Stimulated activated CD8-positive, alpha-beta memory T cell treated with anti-CD3 and anti-CD28 coated beads, Interleukin-7, amount 100 ng/mL, for 1 hour (primary cell): ENCODE data around the gene VWA3B.
"Not testable (repeated sequence)": the region's sequence is repeated elsewhere in the genome, so short reads cannot be mapped to it uniquely, and the experiment has no call there.

Experiments used
- DNase-seq, 2 donors: peaks; one replicate each; pipeline ENCODE4 v3.0.0-alpha.2; 2020; ENCODE audit warnings: low read depth in 2 of 2

Gene VWA3B

DNA sequence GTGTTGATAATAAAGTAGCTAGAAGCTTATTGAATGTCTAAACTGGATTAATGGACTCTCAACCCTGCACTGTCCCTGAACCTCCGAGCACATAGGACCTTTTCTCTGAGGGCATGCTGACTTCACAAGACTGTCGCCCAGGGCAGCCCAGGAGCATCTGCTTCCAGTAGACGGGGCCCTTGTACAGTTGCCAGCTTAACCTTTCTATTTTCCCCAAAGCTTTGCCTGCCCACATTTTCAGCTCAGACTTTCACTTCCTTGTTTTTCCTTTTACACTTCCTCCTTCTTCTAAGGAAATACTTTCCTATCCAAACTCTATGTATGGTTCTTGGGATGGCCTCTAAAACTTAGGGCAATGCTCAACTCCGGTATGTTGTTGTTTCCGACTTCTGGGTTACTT lies 1.3 kb downstream of the VWA3B start:
- no peak for DNase-seq

DNA sequence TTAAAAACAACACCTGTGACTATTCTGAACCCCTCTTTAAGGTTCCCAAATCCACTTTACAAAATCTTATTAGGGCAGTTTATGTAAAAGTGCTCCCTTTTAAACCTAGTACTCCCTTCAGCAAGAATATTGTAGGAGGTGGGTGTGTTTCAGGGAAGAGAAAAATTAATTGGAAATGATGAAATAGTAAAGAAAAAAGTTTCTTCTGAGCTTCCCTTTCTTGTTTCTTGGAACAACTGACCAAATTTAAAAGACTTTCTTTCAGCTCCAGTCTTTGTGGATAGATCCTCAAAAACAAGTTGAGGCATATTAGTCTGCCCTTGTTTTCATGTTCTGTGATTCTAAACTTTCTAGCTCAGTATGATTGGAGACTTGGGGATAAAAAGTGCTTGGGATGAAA lies 3.0 kb downstream of the VWA3B start:
- no peak for DNase-seq

DNA sequence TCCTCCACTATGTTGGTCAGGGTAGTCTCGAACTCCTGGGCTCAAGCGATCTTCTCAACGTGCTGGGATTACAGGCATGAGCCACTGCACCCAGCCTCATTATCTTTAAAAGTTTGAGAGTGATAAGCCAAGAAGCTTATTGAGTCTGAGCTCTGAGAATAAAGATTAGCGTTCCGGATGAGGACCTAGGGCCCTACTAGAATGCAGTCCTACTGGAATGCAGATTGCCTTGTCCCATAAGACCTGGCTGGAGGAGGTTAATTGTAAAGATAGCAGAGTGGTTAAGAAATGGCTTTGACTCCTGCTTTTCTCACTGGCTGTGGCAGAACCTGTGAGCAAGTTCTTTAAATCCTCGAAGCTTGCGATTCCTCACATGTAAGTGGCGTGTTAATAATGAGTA lies 4.0 kb downstream of the VWA3B start:
- DNase-seq, result no peak

DNA sequence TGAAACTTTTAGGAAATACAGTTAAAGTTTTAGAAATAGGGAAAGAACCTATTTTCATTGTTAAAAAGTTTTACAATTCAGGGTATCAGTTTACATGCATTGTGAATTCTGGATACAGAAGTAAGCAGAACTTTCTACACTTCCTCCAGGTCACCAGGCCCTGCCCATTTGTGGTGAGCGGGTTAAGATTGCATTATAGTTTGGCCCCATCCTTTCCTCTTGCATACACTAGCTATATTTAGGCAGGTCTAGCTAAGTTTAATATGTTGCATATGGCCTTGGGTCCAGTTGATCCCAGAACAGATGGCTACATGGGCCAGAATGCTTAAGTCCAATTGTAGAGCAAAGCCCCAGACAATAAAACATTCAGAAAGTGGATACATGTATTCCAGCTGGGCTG lies 4.8 kb downstream of the VWA3B start:
- DNase-seq, result no peak

DNA sequence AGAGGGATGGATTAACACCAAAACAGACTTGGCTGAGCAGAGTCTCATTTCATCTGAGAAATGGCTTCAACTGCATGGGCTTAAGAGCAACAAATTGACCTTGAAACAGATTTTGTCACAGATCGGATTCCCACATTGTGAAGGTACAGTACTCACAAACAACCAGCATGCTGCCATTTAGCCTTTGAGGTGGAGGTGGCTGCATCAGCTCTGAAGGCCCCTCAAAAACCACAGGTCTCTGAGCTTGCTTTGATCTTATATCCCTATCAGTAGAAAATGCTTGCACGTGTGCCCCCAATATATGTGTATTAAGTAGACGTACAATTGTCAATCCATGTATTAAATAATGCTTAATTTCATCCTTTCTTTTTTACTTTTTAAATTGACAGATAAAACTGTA lies 6.2 kb downstream of the VWA3B start:
- no peak for DNase-seq

DNA sequence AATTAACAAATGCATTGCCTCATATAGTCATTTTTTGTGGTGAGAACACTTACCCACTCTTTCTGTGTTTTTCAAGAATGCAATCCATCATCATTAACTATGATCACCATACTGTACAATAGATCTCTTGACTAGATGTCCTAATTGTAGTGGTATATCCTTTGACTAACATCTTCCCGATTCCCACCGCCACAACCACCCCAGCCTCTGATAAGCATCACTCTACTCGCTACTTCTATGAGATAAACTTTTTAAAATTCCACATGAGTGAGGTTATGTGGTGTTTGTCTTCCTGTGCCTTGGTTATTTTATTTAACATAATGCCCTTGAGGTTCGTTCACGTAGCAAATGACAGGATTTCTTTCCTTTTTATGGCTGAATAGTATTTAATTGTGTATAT lies 6.6 kb downstream of the VWA3B start:
- DNase-seq, result no peak

DNA sequence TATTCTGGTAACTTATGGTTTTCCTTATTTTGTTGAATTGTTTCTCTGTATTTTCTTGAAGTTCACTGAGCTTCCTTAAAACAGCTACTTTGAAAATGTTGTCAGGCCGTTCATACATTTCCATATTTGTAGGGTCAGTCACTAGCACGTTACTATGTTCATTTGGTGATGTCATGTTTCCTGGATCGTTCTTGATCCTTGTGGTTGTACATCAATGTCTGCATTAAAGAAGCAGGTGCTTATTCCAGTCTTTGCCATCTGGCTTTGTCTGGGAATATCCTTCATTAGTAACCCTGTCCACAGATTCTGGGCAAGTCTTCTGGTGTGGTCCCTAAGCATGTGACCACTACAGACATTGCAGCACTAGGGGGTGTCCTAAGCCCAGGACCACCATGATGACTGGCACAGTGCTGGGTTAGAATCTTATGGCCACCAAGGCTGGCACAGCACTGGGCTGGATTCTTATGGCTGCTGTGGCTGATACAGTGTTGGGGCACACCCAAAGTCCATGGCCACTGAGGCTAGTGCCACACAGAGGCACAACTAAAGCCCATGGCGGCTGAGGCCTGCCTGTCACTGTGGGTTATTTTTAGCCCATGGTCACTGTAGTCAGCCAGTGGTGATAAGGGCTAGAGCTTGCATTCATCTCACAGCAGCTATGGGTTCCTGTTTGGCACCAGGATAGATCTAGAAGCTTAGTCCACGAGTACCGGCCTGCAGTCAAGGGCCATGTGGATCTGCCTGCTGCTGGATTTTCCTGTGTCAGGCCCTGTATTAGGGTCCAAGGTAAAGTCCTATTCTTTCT lies 13.2 kb downstream of the VWA3B start:
- no peak for DNase-seq

DNA sequence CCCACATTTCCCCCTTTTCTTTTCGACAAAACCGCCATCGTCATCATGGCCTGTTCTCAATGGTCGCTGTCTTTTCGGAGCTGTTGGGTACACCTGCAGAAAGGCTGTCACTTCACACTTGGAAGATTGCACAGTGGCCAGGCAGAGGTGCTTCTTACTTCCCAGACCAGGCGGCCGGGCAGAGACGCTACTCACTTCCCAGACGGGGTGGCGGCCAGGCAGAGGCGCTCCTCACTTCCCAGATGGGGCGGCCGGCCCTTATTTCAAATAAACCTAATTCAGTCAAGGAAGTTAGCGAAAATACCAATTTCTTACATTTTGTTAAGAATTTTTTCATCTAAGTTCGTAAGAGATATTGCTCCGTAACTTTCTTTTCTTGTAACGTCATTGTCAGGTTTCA lies 15.3 kb downstream of the VWA3B start:
- not testable (repeated sequence) for DNase-seq

DNA sequence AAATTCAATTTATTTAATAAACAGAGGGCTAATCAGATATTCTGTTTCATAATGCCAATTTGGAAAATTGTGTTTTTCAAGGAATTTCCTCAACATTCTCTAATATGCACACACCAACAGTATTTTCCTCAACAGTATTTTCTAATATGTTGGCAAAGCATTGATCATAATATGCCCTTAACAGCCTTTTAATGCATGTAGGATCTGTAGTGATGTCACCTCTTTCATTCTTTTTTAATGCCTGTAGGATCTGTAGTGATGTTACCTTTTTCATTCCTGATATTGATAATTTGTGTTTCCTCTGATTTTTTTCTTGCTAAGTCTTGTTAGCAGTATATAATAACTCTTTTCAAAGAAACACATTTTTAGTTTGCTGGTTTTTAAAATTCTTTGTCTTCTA lies 15.9 kb downstream of the VWA3B start:
- DNase-seq, result no peak

DNA sequence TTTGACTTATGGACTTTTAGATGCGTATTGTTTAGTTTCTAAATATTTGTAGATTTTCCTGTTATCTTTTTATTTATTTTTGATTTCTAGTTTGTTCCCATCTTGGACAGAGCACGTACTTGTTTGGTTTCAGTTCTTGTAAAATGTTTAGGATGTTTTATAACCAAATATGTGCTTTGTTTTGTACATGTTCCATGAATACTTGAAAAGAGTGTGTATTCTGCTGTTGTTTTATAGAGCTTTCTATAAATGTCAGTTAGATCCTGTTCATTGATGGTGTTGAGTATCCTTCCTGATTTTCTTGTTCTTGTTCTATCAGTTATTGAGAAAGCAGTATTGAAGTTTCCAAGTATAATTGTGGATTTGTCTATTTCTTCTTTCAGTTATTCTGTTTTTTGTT lies 21.1 kb downstream of the VWA3B start:
- DNase-seq, result no peak

DNA sequence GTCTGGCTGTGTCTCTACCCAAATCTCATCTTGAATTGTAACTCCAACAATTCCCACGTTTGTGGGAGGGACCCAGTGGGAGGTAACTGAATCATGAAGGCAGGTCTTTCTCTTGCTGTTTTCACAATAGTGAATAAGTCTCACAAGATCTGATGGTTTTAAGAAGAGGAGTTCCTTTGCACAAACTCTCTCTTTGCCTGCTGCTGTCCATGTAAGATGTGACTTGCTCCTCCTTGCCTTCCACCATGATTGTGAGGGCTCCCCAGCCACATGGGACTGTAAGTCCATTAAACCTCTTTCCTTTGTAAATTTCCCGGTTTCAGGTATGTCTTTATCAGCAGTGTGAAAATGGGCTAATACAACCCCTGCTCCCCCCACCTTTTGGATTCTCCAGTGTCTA lies 23.8 kb downstream of the VWA3B start:
- no peak for DNase-seq

DNA sequence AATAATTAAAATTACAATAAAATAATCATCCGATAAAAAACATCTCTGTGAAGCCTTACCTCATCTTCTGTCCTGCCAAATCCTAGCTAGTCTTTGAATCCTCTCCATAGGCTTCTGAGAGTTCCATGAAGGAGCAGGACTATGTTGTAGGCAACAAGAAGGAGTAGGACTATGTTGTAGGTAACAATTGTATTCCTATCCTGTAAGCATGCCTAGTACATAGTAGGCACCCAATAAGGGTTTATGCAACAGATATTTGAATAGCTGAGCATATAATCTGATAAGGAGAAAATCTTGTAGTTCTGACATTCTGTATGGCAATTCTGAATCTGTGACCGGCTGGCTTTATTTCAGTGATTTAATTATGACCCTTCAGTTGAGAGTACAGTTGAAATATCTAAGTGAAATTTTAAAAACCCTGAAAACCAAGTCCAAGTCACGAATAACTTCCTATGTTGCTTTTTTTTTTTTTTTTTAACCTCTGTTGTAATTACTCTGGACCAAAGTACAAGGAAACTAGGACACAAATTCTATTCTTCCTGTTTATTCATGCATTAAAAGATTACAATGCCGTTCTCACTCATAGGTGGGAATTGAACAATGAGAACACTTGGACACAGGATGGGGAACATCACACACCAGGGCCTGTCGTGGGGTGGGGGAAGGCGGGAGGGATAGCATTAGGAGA lies 27.8 kb downstream of the VWA3B start:
- no peak for DNase-seq

DNA sequence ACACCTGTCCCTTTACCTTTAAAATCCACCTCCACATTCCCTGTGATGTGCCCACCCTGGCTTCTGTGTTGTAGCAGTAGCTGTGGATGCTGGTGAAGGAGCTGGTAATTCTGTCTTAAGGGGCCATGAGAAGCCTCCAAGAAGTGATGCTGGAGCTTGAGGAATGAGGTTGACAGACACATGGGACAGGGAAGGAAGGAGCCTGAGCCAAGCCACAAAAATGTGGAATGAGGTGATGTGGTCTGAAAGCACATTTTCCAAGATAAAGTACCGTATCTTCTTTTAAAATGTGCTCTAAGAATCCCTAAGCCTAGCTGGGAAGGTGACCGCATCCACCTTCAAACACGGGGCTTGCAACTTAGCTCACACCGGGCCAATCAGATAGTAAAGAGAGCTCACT lies 31.2 kb downstream of the VWA3B start:
- DNase-seq, result no peak

DNA sequence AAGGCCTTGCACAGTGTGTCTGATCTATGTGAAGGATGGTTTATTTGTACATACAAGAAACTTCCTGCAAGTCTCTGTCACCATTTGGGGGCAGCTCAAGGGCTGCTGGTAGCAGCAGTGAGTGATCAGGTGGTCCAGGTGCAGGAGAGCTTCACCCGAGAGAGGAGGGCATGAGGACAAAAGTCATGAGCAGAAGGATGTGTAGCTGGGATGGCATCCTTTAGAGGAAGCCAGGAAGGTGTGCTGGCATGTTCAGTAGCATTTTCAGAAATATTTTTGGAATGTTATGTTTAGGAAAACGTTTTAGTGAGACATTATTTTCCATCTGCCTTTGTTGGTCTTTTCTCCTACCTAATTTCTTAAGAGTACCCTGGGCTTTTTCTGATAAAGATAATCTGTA lies 31.9 kb downstream of the VWA3B start:
- DNase-seq, result no peak

DNA sequence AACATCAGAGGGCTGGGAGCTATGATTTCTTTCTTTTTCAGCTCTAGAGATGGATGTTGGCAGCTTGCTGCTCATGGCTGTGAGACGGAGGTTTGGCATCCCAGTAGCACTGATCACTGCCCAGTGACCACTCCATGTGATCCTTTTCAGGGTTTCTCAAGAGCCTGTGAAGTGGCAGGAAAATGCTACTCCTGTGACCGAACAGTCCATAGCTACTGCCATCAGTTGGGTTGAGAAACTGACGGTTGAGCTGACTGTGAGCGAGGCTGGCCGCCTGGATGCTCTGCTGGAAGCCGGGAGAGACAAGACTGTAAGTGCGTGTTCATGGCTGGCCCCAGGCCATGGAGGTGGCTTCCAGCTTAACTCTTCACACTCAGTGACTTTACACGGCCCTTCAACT lies 34.2 kb downstream of the VWA3B start:
- no peak for DNase-seq

DNA sequence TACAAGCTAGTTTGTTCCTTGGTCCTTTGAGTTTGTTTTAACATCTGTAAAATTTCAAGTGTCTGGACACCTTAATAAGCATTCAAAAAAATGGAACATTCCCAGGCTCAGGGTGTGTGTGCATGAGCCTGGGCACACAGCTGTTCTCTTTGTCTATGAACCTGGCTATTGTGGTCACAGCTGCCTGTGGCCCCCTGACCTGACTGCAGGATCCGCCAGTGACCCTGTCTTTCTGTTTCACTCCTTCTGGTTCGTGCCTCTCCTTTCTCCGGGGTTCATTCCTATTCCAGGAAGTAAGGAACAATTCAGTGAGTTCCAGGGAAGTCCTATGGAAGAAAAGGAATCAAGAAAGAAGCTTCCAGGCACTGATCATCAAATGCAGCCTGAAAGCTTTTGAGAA lies 35.6 kb downstream of the VWA3B start:
- no peak for DNase-seq

DNA sequence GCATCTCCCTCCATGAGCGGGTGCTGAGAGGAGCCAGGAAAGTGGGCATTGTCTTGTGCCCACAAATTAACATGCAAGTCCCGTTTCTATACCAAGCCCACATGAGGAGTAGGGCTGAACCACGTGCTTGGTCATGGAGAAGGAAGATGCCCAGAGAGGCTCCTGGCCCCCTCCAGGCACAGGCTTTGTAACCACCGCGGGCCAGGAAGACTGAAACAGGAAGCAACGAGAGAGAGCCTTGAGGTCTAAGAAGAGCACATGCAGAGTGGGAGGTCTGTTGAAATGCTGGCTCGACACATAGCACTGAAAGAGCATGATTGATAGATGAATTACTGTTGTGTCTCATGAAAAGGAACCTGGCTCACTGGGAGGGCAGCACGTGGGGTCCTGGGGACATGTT lies 36.3 kb downstream of the VWA3B start:
- no peak for DNase-seq

DNA sequence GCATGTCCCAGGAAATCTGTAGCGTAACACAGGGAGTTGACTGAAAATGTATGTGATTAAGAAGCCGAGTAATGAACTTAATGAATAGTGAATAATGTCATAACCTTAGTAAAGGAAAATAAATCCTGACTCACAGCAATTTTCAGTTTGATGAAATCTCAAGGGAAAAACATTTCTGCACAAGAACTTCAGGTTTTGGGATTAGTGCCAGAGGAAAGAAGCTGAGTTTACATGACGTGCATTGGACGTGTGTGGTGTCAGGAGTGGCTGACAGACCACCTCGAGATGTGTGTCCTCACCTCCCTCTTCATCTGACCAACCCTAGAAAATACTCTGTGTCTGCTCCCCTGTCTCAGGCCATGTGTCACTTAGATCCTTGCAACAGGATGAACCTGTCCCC lies 39.1 kb downstream of the VWA3B start:
- DNase-seq, result no peak

DNA sequence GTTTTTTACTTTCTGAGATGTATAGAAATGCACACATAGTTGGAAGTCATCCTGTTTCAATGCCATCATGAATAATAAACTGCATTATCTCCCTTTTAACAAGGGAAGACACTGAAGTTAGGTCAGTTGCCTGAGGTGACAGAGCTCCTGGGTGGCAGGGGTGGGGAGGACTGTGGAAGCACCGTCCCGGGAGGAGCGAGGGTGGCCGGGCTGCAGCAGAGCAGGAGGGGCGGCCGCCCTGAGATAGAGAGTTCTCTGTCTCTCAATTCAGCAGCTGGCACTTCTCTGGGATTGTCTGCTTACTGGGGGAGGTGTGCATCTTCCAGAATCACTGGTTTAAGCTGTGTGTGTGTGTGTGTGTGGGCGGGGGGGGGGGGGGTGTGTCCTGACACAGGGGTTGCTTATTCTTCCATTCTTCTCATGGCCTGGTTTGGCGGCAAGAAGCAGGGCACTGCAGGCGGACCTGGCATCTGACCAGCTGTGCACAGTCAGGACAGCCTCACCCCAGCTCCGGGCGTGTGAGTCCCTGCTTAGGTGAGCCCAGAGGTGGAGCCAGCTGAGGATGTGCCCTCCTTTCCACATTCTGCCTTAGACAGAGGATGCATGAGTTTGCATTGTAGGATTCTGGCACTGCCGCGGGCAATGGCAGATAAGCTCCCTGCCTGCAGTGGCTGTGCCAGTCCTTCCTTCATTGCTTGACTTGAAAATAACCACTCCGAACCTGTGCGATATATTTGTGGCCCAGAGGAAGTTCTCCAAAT lies 40.4 kb downstream of the VWA3B start:
- DNase-seq, result no peak

DNA sequence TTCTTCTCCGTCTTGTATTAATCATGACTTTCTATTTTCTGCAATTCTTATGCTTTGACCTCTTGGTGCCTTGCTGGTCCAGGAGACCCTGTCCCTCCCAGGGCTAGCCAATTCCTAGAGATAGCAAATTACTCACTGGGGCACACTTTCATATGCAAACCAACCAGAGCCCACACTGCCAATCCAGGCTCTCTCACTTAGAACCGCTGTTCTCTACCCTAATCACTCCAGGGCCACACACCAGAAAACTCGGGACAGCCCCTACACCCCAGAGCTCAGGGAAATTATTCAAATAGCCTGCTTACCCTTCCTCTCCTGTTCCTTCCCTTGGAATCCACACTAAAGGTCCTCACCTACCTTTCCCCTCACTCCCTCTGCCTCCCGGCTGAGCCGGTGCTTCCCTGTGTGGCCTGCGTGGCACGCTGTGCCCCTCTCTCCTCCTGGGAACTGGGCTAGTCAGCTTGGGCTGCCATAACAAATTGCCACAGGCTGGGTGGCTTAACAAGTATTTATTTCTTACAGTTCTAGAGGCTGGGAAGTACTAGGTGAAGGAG lies 41.7 kb downstream of the VWA3B start:
- DNase-seq, result no peak

DNA sequence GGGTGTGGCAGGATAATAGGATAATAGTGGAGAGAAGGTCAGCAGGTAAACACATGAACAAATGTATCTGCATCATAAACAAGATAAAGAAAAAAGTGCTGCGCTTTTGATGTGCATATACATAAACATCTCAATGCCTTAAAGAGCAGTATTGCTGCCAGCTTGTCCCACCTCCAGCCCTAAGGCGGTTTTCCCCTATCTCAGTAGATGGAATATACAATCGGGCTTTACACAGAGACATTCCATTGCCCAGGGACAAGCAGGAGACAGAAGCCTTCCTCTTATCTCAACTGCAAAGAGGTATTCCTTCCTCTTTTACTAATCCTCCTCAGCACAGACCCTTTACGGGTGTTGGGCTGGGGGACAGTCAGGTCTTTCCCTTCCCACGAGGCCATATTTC lies 43.1 kb downstream of the VWA3B start:
- not testable (repeated sequence) for DNase-seq

DNA sequence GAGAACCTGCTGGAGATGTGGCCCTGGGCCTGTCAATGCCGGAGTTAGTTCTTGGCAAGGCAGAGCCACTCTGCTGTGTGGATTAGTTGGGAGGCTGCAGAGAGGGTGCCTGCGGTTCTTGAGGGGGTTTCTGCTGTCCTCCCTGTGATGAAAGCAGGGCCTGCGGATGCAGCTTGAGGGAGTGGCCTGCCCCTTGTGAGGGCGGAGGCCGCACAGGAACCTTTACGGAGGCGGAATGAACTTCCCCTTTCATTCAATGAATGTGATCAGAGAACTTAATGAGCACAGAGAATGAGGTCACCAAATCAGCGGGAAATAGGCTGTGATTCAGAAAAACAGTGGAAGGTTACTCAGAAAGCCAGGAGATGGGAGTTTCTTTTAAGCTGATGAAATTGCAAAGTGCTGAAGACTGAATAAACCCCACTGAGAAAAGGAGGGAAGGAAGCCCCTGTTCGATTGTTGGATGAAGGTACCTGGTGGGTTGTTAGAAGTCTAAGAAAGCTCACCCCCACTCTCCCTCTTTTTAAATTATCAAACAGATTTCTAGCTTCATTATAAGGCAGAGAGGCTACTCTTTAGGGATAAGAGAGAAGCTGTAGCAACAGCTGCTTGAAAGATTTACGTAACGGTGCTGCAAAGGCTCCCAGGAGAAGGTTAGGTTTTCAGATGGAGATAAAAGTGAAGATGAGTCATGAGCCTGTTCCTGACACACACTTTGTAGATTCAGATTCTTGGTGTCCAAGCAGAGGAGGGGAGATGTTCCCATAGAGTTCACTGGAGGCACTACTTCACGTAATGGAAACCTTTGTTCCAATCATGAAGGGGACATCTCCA lies 47.4 kb downstream of the VWA3B start:
- DNase-seq, result peak in 1 of 2 donors; percentile 3
